ENCODE data around the gene C1orf122.

DNA sequence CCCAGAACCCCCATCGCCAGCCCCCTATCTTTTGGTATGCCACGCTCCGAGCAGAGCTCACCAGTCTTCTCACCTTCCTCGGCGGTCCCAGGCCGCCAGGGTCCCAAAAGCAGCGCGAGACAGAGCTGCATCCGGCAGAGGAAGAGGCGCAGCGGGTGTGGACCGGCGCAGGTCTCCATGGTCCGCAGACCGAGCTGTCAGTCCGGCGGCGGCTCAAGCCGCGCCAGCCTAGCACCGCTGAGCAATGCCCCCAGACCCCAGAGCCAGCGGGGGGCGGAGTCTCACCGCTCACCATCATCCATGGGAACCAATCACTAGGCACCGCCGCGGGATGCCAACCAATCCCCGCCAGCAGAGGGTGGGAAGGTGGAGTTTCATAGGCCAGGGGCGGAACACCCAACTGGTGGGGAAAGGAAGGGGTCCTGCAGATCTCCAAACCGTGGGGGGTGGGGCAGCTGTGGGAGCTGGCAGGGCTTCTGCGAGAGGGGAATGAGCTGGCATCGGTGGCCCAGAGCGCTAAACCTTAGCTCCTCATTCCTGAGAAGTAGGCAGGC lies 42.6 kb upstream of the C1orf122 start, which contains the start of gene EPHA10:
- TF ChIP-seq POLR2A (IDR thresholded peaks at IDR 0.05) = no peak
- TF ChIP-seq, protein P1, sequence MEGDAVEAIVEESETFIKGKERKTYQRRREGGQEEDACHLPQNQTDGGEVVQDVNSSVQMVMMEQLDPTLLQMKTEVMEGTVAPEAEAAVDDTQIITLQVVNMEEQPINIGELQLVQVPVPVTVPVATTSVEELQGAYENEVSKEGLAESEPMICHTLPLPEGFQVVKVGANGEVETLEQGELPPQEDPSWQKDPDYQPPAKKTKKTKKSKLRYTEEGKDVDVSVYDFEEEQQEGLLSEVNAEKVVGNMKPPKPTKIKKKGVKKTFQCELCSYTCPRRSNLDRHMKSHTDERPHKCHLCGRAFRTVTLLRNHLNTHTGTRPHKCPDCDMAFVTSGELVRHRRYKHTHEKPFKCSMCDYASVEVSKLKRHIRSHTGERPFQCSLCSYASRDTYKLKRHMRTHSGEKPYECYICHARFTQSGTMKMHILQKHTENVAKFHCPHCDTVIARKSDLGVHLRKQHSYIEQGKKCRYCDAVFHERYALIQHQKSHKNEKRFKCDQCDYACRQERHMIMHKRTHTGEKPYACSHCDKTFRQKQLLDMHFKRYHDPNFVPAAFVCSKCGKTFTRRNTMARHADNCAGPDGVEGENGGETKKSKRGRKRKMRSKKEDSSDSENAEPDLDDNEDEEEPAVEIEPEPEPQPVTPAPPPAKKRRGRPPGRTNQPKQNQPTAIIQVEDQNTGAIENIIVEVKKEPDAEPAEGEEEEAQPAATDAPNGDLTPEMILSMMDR (IDR thresholded peaks at IDR 0.05) = no peak

Measured in lower leg skin (tissue), 3 donors.